HFFc6 (cell line): ENCODE measurements around the gene ADD3. TPM values are rescaled to one million over a fixed set of nuclear protein-coding genes. Genes with fewer than 3 reads are reported as not detected.

Source experiments
- DNase-seq: peaks from one replicate; pipeline ENCODE4 v3.0.0-alpha.2; 2018
- H3K27ac Mint-ChIP-seq: 2 replicates; pipeline ENCODE4 v1.8.0; 2020; ENCODE audit warnings: mild to moderate bottlenecking, mixed read lengths
- H3K27me3 Mint-ChIP-seq: 2 replicates; pipeline ENCODE4 v1.8.0; 2021; ENCODE audit warnings: mild to moderate bottlenecking, moderate library complexity, mixed read lengths; ENCODE audit not compliant: insufficient read depth
- H3K36me3 Mint-ChIP-seq: 2 replicates; pipeline ENCODE4 v1.8.0; 2021; ENCODE audit warnings: low read depth, mixed read lengths
- H3K4me1 Mint-ChIP-seq: 2 replicates; pipeline ENCODE4 v1.8.0; 2020; ENCODE audit warnings: low read depth, mixed read lengths
- H3K4me3 Mint-ChIP-seq: 2 replicates; pipeline ENCODE4 v1.8.0; 2020; ENCODE audit warnings: mild to moderate bottlenecking, moderate library complexity, mixed read lengths
- H3K9me3 Mint-ChIP-seq: 2 replicates; pipeline ENCODE4 v1.8.0; 2020; ENCODE audit warnings: mild to moderate bottlenecking, mixed read lengths
- total RNA-seq, 6 experiments: library from RNA; stranded (reverse); fragmentation: NEBNext Ultra II Directional; extraction: Animal tissue kit (Norgen Biotek cat#: 25700); gene quantifications; 2 replicates in 1 of 6; 3 replicates in 5 of 6; pipeline ENCODE4 v1.2.3, GENCODE V29; 2021
- TF ChIP-seq, protein P1 (sequence below): fragments of 200-600 bp; sonication (generic); IDR thresholded peaks from 2 replicates; pipeline ENCODE4 v1.5.0; 2021; ENCODE audit warnings: antibody characterized with exemption, mild to moderate bottlenecking

Gene ADD3
- total RNA-seq, 6 experiments from 2014 or later, result 46.4 to 57.4 (median 51.5) TPM

DNA sequence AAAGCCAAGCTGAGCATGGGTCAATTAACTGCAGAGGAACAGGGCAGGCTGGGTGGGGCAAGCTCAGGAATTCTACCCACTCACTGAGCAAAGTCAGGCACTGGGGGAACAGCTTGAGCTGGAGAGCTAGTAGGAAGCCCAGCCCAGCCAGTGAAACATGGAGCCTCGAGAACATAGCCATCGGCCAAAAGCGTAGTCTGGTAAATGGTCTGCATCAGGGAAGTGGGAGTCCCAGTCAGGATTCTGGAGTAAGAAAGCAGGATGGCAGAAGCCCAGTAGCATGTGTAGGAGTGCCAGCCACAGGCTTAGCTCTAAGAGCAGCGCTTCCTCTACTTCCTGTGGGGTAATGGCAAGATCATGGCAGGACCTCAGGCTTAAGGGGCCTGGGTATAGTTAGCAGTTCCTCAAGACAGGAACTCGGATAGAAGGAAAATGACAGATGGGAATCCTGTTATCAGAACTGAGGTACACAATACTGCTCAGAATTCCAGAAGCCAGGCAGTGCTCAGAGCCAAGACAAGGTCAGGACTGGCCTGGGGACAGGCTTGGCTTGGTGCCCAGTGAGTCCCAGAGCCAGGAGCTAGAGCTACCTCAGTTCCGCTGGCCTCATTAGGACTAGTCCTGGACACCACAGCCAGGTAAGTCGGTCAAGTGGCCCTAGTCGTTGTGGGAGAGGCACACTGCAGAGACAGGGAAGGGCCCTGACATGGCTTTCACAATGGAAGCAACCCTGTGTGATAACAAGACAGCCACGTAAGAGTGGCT lies 134.3 kb downstream of the ADD3 start:
- Mint-ChIP-seq H3K36me3 (no peaks in the 10 kb centered on the region), H3K27ac (no peak overlapping the region), H3K9me3 (no peaks in the 10 kb centered on the region), H3K4me1 (peaks cover 13% of the 10 kb centered on the region), H3K4me3 (no peak overlapping the region), H3K27me3 (no peaks in the 10 kb centered on the region; the same call in none of the 2 replicates)
- TF ChIP-seq, protein P1, sequence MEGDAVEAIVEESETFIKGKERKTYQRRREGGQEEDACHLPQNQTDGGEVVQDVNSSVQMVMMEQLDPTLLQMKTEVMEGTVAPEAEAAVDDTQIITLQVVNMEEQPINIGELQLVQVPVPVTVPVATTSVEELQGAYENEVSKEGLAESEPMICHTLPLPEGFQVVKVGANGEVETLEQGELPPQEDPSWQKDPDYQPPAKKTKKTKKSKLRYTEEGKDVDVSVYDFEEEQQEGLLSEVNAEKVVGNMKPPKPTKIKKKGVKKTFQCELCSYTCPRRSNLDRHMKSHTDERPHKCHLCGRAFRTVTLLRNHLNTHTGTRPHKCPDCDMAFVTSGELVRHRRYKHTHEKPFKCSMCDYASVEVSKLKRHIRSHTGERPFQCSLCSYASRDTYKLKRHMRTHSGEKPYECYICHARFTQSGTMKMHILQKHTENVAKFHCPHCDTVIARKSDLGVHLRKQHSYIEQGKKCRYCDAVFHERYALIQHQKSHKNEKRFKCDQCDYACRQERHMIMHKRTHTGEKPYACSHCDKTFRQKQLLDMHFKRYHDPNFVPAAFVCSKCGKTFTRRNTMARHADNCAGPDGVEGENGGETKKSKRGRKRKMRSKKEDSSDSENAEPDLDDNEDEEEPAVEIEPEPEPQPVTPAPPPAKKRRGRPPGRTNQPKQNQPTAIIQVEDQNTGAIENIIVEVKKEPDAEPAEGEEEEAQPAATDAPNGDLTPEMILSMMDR, result no peak
- no peak for DNase-seq

DNA sequence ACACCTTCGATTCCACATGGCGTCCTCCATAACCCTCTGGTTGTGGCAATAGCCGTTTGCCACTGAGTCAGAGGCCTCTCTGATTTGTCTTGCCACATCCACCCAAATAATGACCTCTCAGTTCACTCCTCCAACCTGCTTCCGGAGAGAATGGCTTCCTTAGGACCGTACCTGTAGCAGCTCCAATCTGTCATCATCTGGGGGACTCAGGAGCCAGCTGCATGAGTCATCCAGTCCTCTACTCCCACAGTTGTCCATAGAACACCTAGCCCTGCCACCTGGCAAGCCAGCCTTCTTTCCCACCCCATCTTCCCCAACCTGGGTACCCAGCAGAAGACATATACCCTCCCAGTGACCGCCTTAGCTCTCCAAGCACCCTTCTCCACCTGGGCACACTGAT lies 135.2 kb downstream of the ADD3 start:
- H3K27me3 Mint-ChIP-seq, result no peaks in the 10 kb centered on the region; the same call in none of the 2 replicates
- TF ChIP-seq, protein P1, result no peak
- H3K4me1 Mint-ChIP-seq, result peaks cover 7% of the 10 kb centered on the region
- no peak for DNase-seq
- H3K4me3 Mint-ChIP-seq, result no peak overlapping the region
- H3K27ac Mint-ChIP-seq, result no peak overlapping the region
- no peaks in the 10 kb centered on the region for H3K36me3 Mint-ChIP-seq
- no peaks in the 10 kb centered on the region for H3K9me3 Mint-ChIP-seq

DNA sequence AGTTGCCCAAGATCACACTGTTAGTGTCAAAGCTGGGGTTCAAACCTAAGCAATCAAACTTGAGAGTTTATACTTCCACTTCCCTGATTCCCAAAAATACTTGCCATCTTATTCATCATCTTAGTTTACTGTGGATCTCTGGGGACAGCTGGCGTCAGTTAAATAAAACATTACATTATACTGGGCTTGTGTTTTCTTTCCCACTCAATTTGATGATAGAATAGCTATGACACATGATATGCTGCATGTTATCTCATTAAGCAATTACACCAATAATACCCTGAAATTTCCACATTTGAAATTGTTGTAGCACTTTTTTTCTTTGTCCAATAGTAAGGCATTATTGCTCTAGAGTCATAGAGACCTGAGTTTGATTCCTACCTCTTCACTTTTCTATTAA lies 136.7 kb downstream of the ADD3 start:
- H3K27me3 Mint-ChIP-seq, result no peaks in the 10 kb centered on the region; the same call in none of the 2 replicates
- H3K4me3 Mint-ChIP-seq, result no peak overlapping the region
- H3K36me3 Mint-ChIP-seq, result no peaks in the 10 kb centered on the region
- TF ChIP-seq, protein P1, result no peak
- no peak overlapping the region for H3K27ac Mint-ChIP-seq
- peaks cover 7% of the 10 kb centered on the region for H3K4me1 Mint-ChIP-seq
- H3K9me3 Mint-ChIP-seq, result no peaks in the 10 kb centered on the region
- no peak for DNase-seq

DNA sequence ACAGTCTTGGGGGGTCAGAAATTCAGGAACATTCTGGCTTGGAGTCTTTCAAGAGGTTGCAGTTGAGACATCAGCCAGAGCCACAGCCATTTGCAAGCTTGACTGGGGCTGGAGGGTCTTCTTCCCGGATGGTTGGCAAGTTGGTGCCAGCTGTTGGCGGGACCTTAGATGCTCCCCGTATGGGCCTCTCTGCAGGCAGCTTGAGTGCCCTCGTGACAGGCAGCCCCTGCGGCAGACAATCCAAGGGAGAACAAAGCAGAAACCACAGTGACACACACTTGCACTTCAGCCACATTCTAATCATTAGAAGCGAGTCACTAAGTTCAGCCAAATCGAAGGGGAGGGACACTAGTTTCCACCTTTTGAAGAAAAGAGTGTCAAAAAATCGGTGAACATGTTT lies 140.2 kb downstream of the ADD3 start:
- Mint-ChIP-seq H3K4me1 (no peaks in the 10 kb centered on the region), H3K9me3 (no peaks in the 10 kb centered on the region), H3K4me3 (no peak overlapping the region), H3K36me3 (no peaks in the 10 kb centered on the region), H3K27ac (no peak overlapping the region), H3K27me3 (peaks cover 17% of the 10 kb centered on the region)
- TF ChIP-seq, protein P1, result no peak
- no peak for DNase-seq

DNA sequence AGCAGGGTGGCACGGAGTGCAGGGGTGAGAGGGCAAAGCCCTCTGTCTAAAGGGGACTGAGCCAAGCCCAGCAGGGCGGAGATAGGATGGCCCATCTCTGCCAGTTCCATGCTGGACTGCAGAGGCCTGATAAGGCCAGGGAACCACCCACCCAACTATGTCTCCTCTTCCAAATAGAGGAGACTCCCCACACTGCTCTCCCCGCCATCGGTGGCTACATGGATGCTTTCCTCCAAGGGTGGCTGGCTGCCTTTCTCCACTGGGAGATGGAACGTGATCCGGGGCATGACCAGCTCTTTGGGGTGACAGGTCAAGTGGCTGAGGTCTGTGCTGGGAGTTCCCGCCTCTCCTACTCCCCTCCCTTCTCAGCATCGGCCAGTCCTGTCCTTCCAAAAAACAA lies 141.5 kb downstream of the ADD3 start:
- no peaks in the 10 kb centered on the region for H3K36me3 Mint-ChIP-seq
- no peaks in the 10 kb centered on the region for H3K4me1 Mint-ChIP-seq
- peaks cover 27% of the 10 kb centered on the region for H3K27me3 Mint-ChIP-seq
- DNase-seq, result no peak
- TF ChIP-seq, protein P1, result no peak
- H3K9me3 Mint-ChIP-seq, result no peaks in the 10 kb centered on the region
- H3K4me3 Mint-ChIP-seq, result no peak overlapping the region
- H3K27ac Mint-ChIP-seq, result no peak overlapping the region
